ENCODE measurements around the gene RPTN. TPM values are rescaled to one million over a fixed set of nuclear protein-coding genes. Genes with fewer than 3 reads are reported as not detected.
A peak's percentile ranks its signal among the peaks of the same experiment; 100 is the strongest.

Gene RPTN
- total RNA-seq, 4 donors from 2014 or later = not detected

GRCh38 chr1:152190589-152190988 lies 31.6 kb upstream of the RPTN start:
- intact Hi-C loops (cut with DNase I) = no loop called here
- H3K27ac ChIP-seq (replicated peaks in 1 of 4) = no peak overlapping the region

GRCh38 chr1:152189657-152190442 lies 30.8 kb upstream of the RPTN start:
- H3K36me3 ChIP-seq = no peaks in the 10 kb centered on the region
- peaks cover 0 to 4% (median 0%) of the 10 kb centered on the region in 4 donors for H3K27me3 ChIP-seq
- DNase-seq (ENCODE audit: extremely low spot score) = no peak
- peak overlapping the region; percentile 52 to 67 (median 60) for H3K4me3 ChIP-seq
- intact Hi-C loops (cut with DNase I) = loop anchor here (2.0 kb wide), 1 partner anchor 269 kb away; no protein-coding TSS in a partner anchor
- H3K4me1 ChIP-seq = peaks cover 0 to 23% (median 15%) of the 10 kb centered on the region in 4 donors
- peak overlapping the region in 3 of 4 donors; percentile 53 to 76 (median 76) for H3K27ac ChIP-seq (replicated peaks in 1 of 4)
- TF ChIP-seq CTCF (IDR thresholded peaks at IDR 0.05) (peak; percentile 57 to 65 (median 57)), POLR2AphosphoS5 (IDR thresholded peaks at IDR 0.05) (no peak)
- no peaks in the 10 kb centered on the region for H3K9me3 ChIP-seq
- WGBS = 30% methylated on average over 9 of the region's 9 CpGs

More at GRCh38 chr1:152190589-152190988, 31.6 kb upstream of the RPTN start:
- H3K36me3 ChIP-seq = no peaks in the 10 kb centered on the region
- no peak overlapping the region for H3K4me3 ChIP-seq
- peaks cover 0 to 21% (median 14%) of the 10 kb centered on the region in 4 donors for H3K4me1 ChIP-seq
- H3K27me3 ChIP-seq = peaks cover 0 to 4% (median 0%) of the 10 kb centered on the region in 4 donors
- DNase-seq (ENCODE audit: extremely low spot score) = no peak
- TF ChIP-seq EP300 (IDR thresholded peaks at IDR 0.05) (no peak), POLR2AphosphoS5 (IDR thresholded peaks at IDR 0.05) (no peak), CTCF (IDR thresholded peaks at IDR 0.05) (no peak)
- H3K9me3 ChIP-seq = no peaks in the 10 kb centered on the region
- 64% methylated on average over 2 of the region's 2 CpGs for WGBS

- Histone ChIP-seq H3K4me3 (peak overlapping the region; percentile 52 to 67 (median 60)), H3K4me1 (peaks cover 0 to 23% (median 15%) of the 10 kb centered on the region in 4 donors), H3K27ac (replicated peaks in 1 of 4) (peak overlapping the region; percentile 53 to 76 (median 66)), H3K9me3 (no peaks in the 10 kb centered on the region), H3K27me3 (peaks cover 0 to 4% (median 0%) of the 10 kb centered on the region in 4 donors), H3K36me3 (no peaks in the 10 kb centered on the region)
- 17% methylated on average over 25 of the region's 62 CpGs for WGBS
- intact Hi-C loops (cut with DNase I) = loop anchor here (2.0 kb wide), 1 partner anchor 270 kb away; no protein-coding TSS in a partner anchor
- TF ChIP-seq EP300 (IDR thresholded peaks at IDR 0.05) (no peak), POLR2AphosphoS5 (IDR thresholded peaks at IDR 0.05) (no peak), CTCF (IDR thresholded peaks at IDR 0.05) (peak; percentile 71 to 83 (median 77)), POLR2A (IDR thresholded peaks at IDR 0.05; ENCODE audit: low read depth) (no peak)
- no peak for DNase-seq (ENCODE audit: extremely low spot score)
Observed at GRCh38 chr1:152188673-152189591, 29.9 kb upstream of the RPTN start.

- Histone ChIP-seq H3K9me3 (no peaks in the 10 kb centered on the region), H3K36me3 (no peaks in the 10 kb centered on the region), H3K27ac (replicated peaks in 1 of 4) (no peak overlapping the region), H3K4me3 (no peak overlapping the region), H3K27me3 (peaks cover 0 to 4% (median 0%) of the 10 kb centered on the region in 4 donors), H3K4me1 (peaks cover 0 to 26% (median 20%) of the 10 kb centered on the region in 4 donors)
- intact Hi-C loops (cut with DNase I) = no loop called here
- DNase-seq (ENCODE audit: extremely low spot score) = no peak
- 77% methylated on average over 5 of the region's 5 CpGs for WGBS
- TF ChIP-seq EP300 (IDR thresholded peaks at IDR 0.05) = no peak
- no peak for TF ChIP-seq POLR2A (IDR thresholded peaks at IDR 0.05; ENCODE audit: low read depth)
- no peak for TF ChIP-seq CTCF (IDR thresholded peaks at IDR 0.05)
- no peak for TF ChIP-seq POLR2AphosphoS5 (IDR thresholded peaks at IDR 0.05)
Observed at GRCh38 chr1:152186556-152187285, 27.7 kb upstream of the RPTN start.
